GM19099 (cell line): ENCODE results near the gene CLK2.
A peak's percentile ranks its signal among the peaks of the same experiment; 100 is the strongest.

Experiments used
- POLR2A ChIP-seq: IDR thresholded peaks from 3 replicates; pipeline ENCODE4 v1.6.1; 2011; ENCODE audit warnings: low read depth; ENCODE audit not compliant: insufficient read length; ENCODE audit errors: extremely low read depth

The CLK2 gene

GRCh38 chr1:155282488-155283091 lies 9.3 kb upstream of the CLK2 start:
- no peak for TF ChIP-seq POLR2A

GRCh38 chr1:155279268-155279667 lies 6.0 kb upstream of the CLK2 start:
- TF ChIP-seq POLR2A = no peak

GRCh38 chr1:155278689-155279160 lies 5.4 kb upstream of the CLK2 start:
- no peak for TF ChIP-seq POLR2A

GRCh38 chr1:155277902-155278688 lies 4.8 kb upstream of the CLK2 start:
- TF ChIP-seq POLR2A = no peak

- no peak for TF ChIP-seq POLR2A
These were observed 4.0 kb upstream of the CLK2 start, which contains the start of gene HCN3 for GRCh38 chr1:155277070-155277901. Gene HCN3, plus strand, starts transcription at chr1:155277463. Its CDS starts 128 bp downstream, at chr1:155277591.

- no peak for TF ChIP-seq POLR2A
These were observed 600 bp downstream of the CLK2 start for GRCh38 chr1:155272466-155273342.

GRCh38 chr1:155269381-155269780 lies 3.9 kb downstream of the CLK2 start:
- TF ChIP-seq POLR2A = no peak

- TF ChIP-seq POLR2A = no peak
These were observed 4.7 kb downstream of the CLK2 start for GRCh38 chr1:155268630-155269029.

GRCh38 chr1:155267373-155267772 lies 5.9 kb downstream of the CLK2 start:
- no peak for TF ChIP-seq POLR2A

- TF ChIP-seq POLR2A = no peak
These were observed 6.8 kb downstream of the CLK2 start for GRCh38 chr1:155266553-155266952.

- TF ChIP-seq POLR2A = no peak
These were observed 10.2 kb downstream of the CLK2 start for GRCh38 chr1:155263067-155263466.

GRCh38 chr1:155261852-155262673 lies 11.2 kb downstream of the CLK2 start, which contains the start of gene SCAMP3:
Gene SCAMP3, minus strand, starts transcription at chr1:155262360. Its CDS starts 209 bp downstream, at chr1:155262151.
- peak; percentile 87 for TF ChIP-seq POLR2A

GRCh38 chr1:155261493-155261851 lies 11.8 kb downstream of the CLK2 start:
- no peak for TF ChIP-seq POLR2A
